Measurements from ENCODE around the gene RASA2. TPM values are rescaled to one million over a fixed set of nuclear protein-coding genes. Genes with fewer than 3 reads are reported as not detected.

Gene RASA2
- total and polyA plus RNA-seq, 2 experiments from 2014 or later, result 16.6 to 28.6 TPM

- Histone ChIP-seq H3K4me2 (0 out of 2 replicates have a peak overlapping the region, but pooled peaks have one; percentile 27), H2AFZ (peak overlapping the region; percentile 70), H3K36me3 (ENCODE audit: insufficient read depth) (no peaks in the 10 kb centered on the region), H3K27me3 (ENCODE audit: insufficient read depth) (no peaks in the 10 kb centered on the region), H3K4me3 (no peak overlapping the region), H3F3A (replicated peaks; ENCODE audit: low read depth) (no peaks in the 10 kb centered on the region), H3K79me2 (replicated peaks; ENCODE audit: insufficient read depth) (no peaks in the 10 kb centered on the region), H3K4me1 (ENCODE audit: insufficient read depth) (no peaks in the 10 kb centered on the region), H3K27ac (ENCODE audit: low read depth) (no peak overlapping the region), H3K9me2 (ENCODE audit: insufficient read depth) (no peaks in the 10 kb centered on the region), H4K20me1 (replicated peaks; ENCODE audit: insufficient read depth) (no peaks in the 10 kb centered on the region)
- Mint-ChIP-seq H3K27ac (peak overlapping the region; percentile 92), H3K9me3 (no peaks in the 10 kb centered on the region), H3K36me3 (ENCODE audit: low read depth) (no peaks in the 10 kb centered on the region), H3K4me3 (no peak overlapping the region), H3K4me1 (peaks cover 13% of the 10 kb centered on the region), H3K27me3 (ENCODE audit: insufficient read depth, low read depth, poor library complexity) (peaks cover 6% of the 10 kb centered on the region)
- ATAC-seq (peak; percentile 83), DNase-seq (ENCODE audit: low spot score) (peak; percentile 88)
- no peak for TF ChIP-seq EZH2phosphoT487 (IDR thresholded peaks at IDR 0.05; ENCODE audit: unreplicated experiment)
- TF ChIP-seq NANOG (IDR thresholded peaks at IDR 0.05; ENCODE audit: borderline replicate concordance), result no peak
- peak; percentile 67 to 86 for TF ChIP-seq CTCF (conservative IDR thresholded peaks at IDR 0.05; ENCODE audit: low read depth in 2 of 2)
Measured at GRCh38 chr3:141454906-141455602, 31.8 kb upstream of the RASA2 start.

GRCh38 chr3:141455603-141456300, 31.1 kb upstream of the RASA2 start:
- H3K9me3 Mint-ChIP-seq, result no peaks in the 10 kb centered on the region
- no peak overlapping the region; the same call in 1 of the 2 replicates for H3K27ac Mint-ChIP-seq
- TF ChIP-seq JUNB (IDR thresholded peaks at IDR 0.05; ENCODE audit: unreplicated experiment) (no peak), EZH2phosphoT487 (IDR thresholded peaks at IDR 0.05; ENCODE audit: unreplicated experiment) (no peak), ETS1 (IDR thresholded peaks at IDR 0.05) (no peak), ZNF331 (CRISPR knock-in tag; IDR thresholded peaks at IDR 0.05; ENCODE audit: low read depth) (no peak), CTCF (conservative IDR thresholded peaks at IDR 0.05; ENCODE audit: low read depth in 2 of 2) (no peak), STAT1 (IDR thresholded peaks at IDR 0.05; ENCODE audit: unreplicated experiment) (no peak), ZNF462 (CRISPR knock-in tag; IDR thresholded peaks at IDR 0.05) (no peak)

More at GRCh38 chr3:141455603-141456300, 31.1 kb upstream of the RASA2 start:
- Mint-ChIP-seq H3K4me1 (peaks cover 13% of the 10 kb centered on the region), H3K27me3 (ENCODE audit: insufficient read depth, low read depth, poor library complexity) (peaks cover 4% of the 10 kb centered on the region), H3K36me3 (ENCODE audit: low read depth) (no peaks in the 10 kb centered on the region), H3K4me3 (no peak overlapping the region)
- H2AFZ ChIP-seq, result peak overlapping the region; percentile 70
- no peaks in the 10 kb centered on the region for H3F3A ChIP-seq (replicated peaks; ENCODE audit: low read depth)
- H3K36me3 ChIP-seq (ENCODE audit: insufficient read depth), result no peaks in the 10 kb centered on the region
- no peaks in the 10 kb centered on the region for H3K9me2 ChIP-seq (ENCODE audit: insufficient read depth)
- H3K4me3 ChIP-seq, result no peak overlapping the region
- no peaks in the 10 kb centered on the region for H4K20me1 ChIP-seq (replicated peaks; ENCODE audit: insufficient read depth)
- ATAC-seq (no peak), DNase-seq (ENCODE audit: low spot score) (peak; percentile 29)
- H3K27ac ChIP-seq (ENCODE audit: low read depth), result no peak overlapping the region
- 0 out of 2 replicates have a peak overlapping the region, but pooled peaks have one; percentile 27 for H3K4me2 ChIP-seq
- H3K4me1 ChIP-seq (ENCODE audit: insufficient read depth), result no peaks in the 10 kb centered on the region
- H3K79me2 ChIP-seq (replicated peaks; ENCODE audit: insufficient read depth), result no peaks in the 10 kb centered on the region
- no peaks in the 10 kb centered on the region for H3K27me3 ChIP-seq (ENCODE audit: insufficient read depth)

Measured in GM23338 (cell line).